ENCODE results near the gene PDE3A. TPM values are rescaled to one million over a fixed set of nuclear protein-coding genes. Genes with fewer than 3 reads are reported as not detected.

Gene PDE3A
- total and polyA plus RNA-seq, 10 of the 15 experiments (the other 5 are each of a cell fraction or from before 2014, with no cell fraction given): 0.01 to 2.6 (median 1.5) TPM

GRCh38 chr12:20473133-20473532 is 104.8 kb downstream of the PDE3A start:
- no peak for ATAC-seq
- POLR2A ChIA-PET: no interaction called here
- Histone ChIP-seq H3K4me1 (ENCODE audit: control insufficient read depth, insufficient read depth, low read length) (no peaks in the 10 kb centered on the region), H3K9ac (ENCODE audit: control insufficient read depth, insufficient read depth, low read length) (no peak overlapping the region), H3K36me3 (ENCODE audit: control insufficient read depth in 2 of 2, insufficient read depth in 2 of 2, low read length in 1 of 2) (no peaks in the 10 kb centered on the region), H2AFZ (ENCODE audit: control insufficient read depth, low read depth, low read length) (no peak overlapping the region), H3K4me3 (no peak overlapping the region), H4K20me1 (ENCODE audit: control insufficient read depth, insufficient read depth) (no peaks in the 10 kb centered on the region), H3K27ac (ENCODE audit: control insufficient read depth, insufficient read depth) (no peak overlapping the region), H3K4me2 (ENCODE audit: control insufficient read depth, insufficient read depth) (no peak overlapping the region), H3K9me3 (replicated peaks; ENCODE audit: control insufficient read depth, insufficient read depth, low read length) (no peaks in the 10 kb centered on the region), H3K27me3 (replicated peaks in 1 of 2; ENCODE audit: control insufficient read depth in 2 of 2, insufficient read depth in 2 of 2, low read length in 1 of 2) (no peaks in the 10 kb centered on the region; a peak in 1 of 4 replicates), H3K79me2 (ENCODE audit: control insufficient read depth, insufficient read depth, low read length) (no peaks in the 10 kb centered on the region)
- TF ChIP-seq MLLT1 (IDR thresholded peaks at IDR 0.05) (no peak), CHD2 (IDR thresholded peaks at IDR 0.05; ENCODE audit: borderline replicate concordance, low read depth, low read length) (no peak), SMC3 (IDR thresholded peaks at IDR 0.05; ENCODE audit: borderline replicate concordance, low read length) (no peak), JUND (IDR thresholded peaks at IDR 0.05; ENCODE audit: low read depth, low read length) (no peak), NFIC (IDR thresholded peaks at IDR 0.05; ENCODE audit: low read depth, low read length) (no peak), RCOR1 (conservative IDR thresholded peaks at IDR 0.05; ENCODE audit: low read depth, low read length) (no peak), HCFC1 (IDR thresholded peaks at IDR 0.05; ENCODE audit: low read length) (no peak), CREB1 (IDR thresholded peaks at IDR 0.05; ENCODE audit: low read depth) (no peak), SMAD5 (IDR thresholded peaks at IDR 0.05; ENCODE audit: low read depth) (no peak), CBX5 (IDR thresholded peaks at IDR 0.05; ENCODE audit: low read depth) (no peak), SIX5 (IDR thresholded peaks at IDR 0.05; ENCODE audit: low read depth, low read length, severe bottlenecking) (no peak), JUNB (IDR thresholded peaks at IDR 0.05) (no peak), CREM (IDR thresholded peaks at IDR 0.05; ENCODE audit: low read depth) (no peak), IKZF2 (IDR thresholded peaks at IDR 0.05) (no peak), CHD1 (IDR thresholded peaks at IDR 0.05; ENCODE audit: low read depth, low read length) (no peak), FOXM1 (IDR thresholded peaks at IDR 0.05; ENCODE audit: low read depth, low read length) (no peak), NBN (IDR thresholded peaks at IDR 0.05) (no peak), GABPA (IDR thresholded peaks at IDR 0.05; ENCODE audit: low read depth) (no peak), BACH1 (IDR thresholded peaks at IDR 0.05; ENCODE audit: borderline replicate concordance) (no peak)
- no peak for DNase-seq (ENCODE audit: low read depth, low spot score)
- CTCF ChIA-PET: no interaction called here
- no peak for FAIRE-seq
- 19% methylated on average over 5 of the region's 5 CpGs for WGBS (ENCODE audit: insufficient coverage, insufficient replicate concordance, low lambda C conversion rate, missing lambda C conversion rate)
- in situ Hi-C loops (cut with MboI) (no loop called here), intact Hi-C loops (cut with micrococcal nuclease; ENCODE audit: unreplicated experiment) (no loop called here)
- BruUV-seq (replicated peaks): no TSS peak
- SMC1A ChIA-PET (ENCODE audit: uncharacterized antibody, unreplicated experiment): interaction anchor here (0.6 kb wide), 1 partner anchor 58 kb away, joined by 3 read pairs; no protein-coding TSS in a partner anchor
- RAD21 ChIA-PET (ENCODE audit: unreplicated experiment): no interaction called here
